ENCODE data around the gene NDUFB6.

- TF ChIP-seq CTCF (IDR thresholded peaks at IDR 0.05; ENCODE audit: insufficient read depth, low read length) (no peak), SPI1 (IDR thresholded peaks at IDR 0.05; ENCODE audit: borderline replicate concordance, low read depth) (no peak)
Measured at GRCh38 chr9:32578976-32579375, 6.0 kb upstream of the NDUFB6 start.

Data from HL-60 (cell line).